Epithelial cell of umbilical artery (primary cell): ENCODE results near the gene SPRED3. TPM values are rescaled to one million over a fixed set of nuclear protein-coding genes. Genes with fewer than 3 reads are reported as not detected.

Experiments
- total RNA-seq: library from RNA; depleted of rRNA; stranded (reverse); fragments of >200 nt; gene quantifications from 2 replicates; pipeline ENCODE4 v1.2.3, GENCODE V29; 2014

The SPRED3 gene
- total RNA-seq = 1.4 and 2.6 TPM in 2 replicates

DNA sequence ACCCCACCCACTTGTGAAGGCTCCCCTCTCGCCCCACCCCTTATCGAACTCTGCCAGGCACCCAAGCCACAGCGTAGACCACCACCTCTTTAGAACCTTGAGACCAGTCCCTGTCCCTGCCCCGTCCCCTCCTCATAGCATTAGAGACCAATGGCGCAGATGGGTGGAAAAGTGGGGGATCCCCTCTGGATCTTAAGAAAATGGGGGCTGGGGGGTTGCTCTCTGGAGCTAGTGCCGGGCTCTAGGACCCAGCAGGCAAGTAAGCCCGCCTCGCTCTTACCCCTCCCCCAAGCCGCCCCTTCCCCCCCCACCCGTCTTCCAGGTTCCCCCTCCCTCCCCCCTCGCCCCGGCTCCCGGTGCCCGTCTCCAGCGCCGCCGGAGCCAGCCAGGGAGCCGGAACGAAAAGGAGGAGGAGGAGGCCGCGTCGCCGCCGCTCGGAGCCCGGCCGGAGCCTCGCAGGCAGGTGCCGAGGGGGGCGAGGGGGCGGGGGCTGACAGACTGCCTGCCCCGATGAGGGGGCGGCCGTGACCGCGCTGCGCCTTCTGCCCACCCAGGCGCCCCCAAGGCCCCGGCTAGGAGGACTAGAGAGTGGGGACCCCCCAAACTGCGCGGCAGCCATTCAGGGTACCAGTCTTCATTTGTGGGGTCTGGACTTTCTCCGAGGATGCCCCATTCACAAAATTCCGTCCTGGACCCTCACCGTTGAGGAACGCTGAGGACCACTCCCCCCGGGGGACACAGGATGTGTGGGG, at the start of gene SPRED3:
Gene SPRED3 (plus strand): TSS at position 349 of the 752 bp plus-strand sequence. CDS start 1,606 bp downstream, outside the sequence.

DNA sequence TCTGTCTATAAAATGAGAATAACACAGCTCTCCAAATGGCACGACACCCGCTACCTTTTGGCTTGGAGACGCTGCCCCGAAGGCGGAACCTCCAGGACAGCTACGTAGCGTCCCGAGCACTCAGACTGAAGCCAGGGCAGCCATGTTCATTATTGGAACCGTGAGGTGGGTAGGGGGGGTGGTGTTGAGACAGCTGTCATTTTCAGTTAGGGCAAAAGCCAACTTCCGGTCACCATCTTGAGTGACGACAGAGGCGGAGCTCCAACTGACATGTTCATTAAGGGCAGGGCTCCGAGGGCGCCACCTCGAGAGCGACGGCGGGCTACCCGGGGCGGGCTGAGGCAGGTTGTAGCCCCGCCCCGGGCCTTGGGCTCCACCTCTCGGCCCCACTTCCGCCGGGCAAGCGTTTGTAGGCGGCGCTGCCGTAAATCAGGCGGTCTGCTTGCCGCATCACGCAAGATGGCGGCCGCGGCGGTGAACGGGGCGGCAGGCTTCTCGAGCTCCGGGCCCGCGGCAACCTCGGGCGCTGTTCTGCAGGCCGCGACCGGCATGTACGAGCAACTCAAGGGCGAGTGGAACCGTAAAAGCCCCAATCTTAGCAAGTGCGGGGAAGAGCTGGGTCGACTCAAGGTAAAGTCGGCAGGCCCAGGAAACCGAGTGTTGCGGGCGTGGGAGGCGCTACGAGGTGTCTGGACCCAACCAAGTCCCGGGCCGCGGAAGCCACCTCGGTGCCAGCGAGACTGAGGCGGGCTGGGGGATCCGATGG, 14.0 kb upstream of the SPRED3 start, which contains the start of gene PSMD8:
Gene PSMD8 (plus strand): TSS at position 240 of the 766 bp plus-strand sequence. CDS start 31 bp downstream, at position 271.

DNA sequence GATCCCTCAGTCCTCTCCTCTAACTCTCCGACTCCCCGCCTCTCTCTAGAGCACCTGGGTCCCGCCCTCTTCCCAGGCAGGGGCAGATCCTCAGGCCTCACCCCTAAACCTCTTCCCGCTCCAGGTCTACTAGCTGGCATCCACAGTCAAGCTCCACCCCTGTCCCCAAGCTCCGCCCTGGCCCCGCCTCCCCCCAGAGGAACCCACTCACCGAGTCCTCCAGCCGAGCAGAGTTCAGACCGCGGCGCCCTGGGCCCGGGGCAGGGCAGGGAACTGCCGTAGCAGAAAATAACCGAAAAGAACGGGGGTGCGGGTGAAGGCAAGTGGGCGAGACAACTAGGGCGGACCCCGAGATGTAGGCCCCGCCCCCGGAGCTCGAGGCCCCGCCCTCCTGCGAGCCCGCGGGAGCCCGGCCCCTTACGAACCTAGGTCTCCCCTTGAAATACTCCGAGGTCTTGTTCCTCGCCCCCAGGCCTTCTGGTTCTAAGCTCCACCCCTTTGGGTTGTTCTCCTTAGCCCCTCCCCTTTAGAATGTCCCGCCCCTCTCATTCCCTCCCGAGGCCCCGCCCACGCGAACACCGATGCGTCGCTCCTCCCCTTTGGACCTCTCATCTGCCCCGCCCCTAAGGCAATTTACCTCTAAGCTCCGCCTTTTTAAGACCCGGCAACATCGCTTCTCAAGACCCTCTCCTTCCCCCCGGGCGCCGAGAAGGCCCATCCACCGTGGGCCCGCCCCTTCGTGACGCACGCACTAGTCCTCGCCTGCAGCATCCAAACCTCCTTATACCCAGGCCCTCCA, 748 bp upstream of the SPRED3 start, which contains the start of gene GGN:
Gene GGN (minus strand): TSS at position 485 of the 799 bp plus-strand sequence. CDS start 773 bp downstream, outside the sequence.

DNA sequence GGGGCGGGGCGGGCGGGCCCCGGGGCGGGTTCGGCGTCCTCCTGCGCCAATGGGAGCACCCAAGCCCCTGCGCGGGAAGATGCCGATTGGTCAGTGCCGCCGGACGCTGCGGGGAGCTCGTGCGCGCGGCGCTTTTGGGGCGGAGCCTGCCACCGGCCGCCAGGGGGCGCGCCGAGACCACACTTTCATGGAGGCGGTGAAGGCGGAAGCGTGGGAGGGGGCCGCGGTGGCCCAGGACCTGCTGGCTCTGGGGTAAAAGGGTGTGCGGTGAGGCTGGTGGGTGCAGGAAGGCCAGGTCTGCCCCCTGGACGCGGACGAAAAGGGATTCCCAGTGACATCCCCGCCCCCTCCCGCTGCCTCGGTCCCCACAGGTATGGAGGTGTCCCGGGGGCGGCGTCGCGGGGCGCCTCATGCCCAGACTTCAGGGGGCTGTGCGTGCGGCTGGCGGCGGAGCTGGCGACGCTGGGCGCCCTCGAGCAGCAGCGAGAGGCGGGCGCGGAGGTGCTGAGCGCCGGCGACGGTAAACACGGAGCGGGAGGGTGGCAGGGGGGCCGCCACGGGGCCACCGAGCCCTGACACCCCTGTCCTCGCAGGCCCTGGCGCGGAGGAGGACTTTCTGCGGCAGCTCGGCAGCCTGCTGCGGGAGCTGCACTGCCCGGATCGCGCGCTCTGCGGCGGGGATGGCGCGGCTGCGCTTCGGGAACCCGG, 14.6 kb downstream of the SPRED3 start, which contains the start of gene FAM98C:
Gene FAM98C (plus strand): TSS at position 127 of the 708 bp plus-strand sequence. CDS start 61 bp downstream, at position 188.

GRCh38 chr19:38425810-38426466, 37.4 kb downstream of the SPRED3 start, which contains the start of gene RASGRP4:
RASGRP4 (minus strand) TSS chr19:38426219; CDS start chr19:38426091, 128 bp downstream.

GRCh38 chr19:38433268-38433733, 44.8 kb downstream of the SPRED3 start, which contains the start of gene RYR1:
RYR1 (plus strand) TSS chr19:38433691; CDS start chr19:38433830, 139 bp downstream.

Other genes with a start within 250 kb of the SPRED3 start
- 1.2 and 1.6 TPM in 2 replicates for gene DPF1, start 164.5 kb upstream of the SPRED3 start, total RNA-seq
- 0.65 TPM in 1 of 2 replicates, not detected in the other for gene PPP1R14A, start 132.3 kb upstream of the SPRED3 start, total RNA-seq
- gene SPINT2, start 124.1 kb upstream of the SPRED3 start, total RNA-seq = 0.76 and 1.3 TPM in 2 replicates
- 6.7 and 7.5 TPM in 2 replicates for gene C19orf33, start 84.4 kb upstream of the SPRED3 start, total RNA-seq
- gene YIF1B, start 72.8 kb upstream of the SPRED3 start, total RNA-seq = 81.2 and 91.3 TPM in 2 replicates
- 1.8 and 2.9 TPM in 2 replicates for gene KCNK6, start 68.9 kb upstream of the SPRED3 start, total RNA-seq
- gene CATSPERG, start 52.9 kb upstream of the SPRED3 start, total RNA-seq = under 0.01 and 2.9 TPM in 2 replicates
- gene PSMD8, start 14.1 kb upstream of the SPRED3 start, total RNA-seq = 351 and 475 TPM in 2 replicates
- gene GGN, start 663 bp upstream of the SPRED3 start, total RNA-seq = 0.30 and 0.32 TPM in 2 replicates
- gene FAM98C, start 14.4 kb downstream of the SPRED3 start, total RNA-seq = 7.8 and 11.4 TPM in 2 replicates
- not detected in 2 replicates for gene RASGRP4, start 37.5 kb downstream of the SPRED3 start, total RNA-seq
- gene RYR1, start 45.0 kb downstream of the SPRED3 start, total RNA-seq = under 0.01 and 0.61 TPM in 2 replicates
- gene MAP4K1, start 229.3 kb downstream of the SPRED3 start, total RNA-seq = 0.15 TPM in 1 of 2 replicates, not detected in the other
- 277 and 466 TPM in 2 replicates for gene EIF3K, start 230.5 kb downstream of the SPRED3 start, total RNA-seq